GM23248 (cell line): Measurements from ENCODE around the gene SULT1A2. TPM values are rescaled to one million over a fixed set of nuclear protein-coding genes. Genes with fewer than 3 reads are reported as not detected.

Source experiments
- DNase-seq: peaks from one replicate; pipeline ENCODE4 v3.0.0-alpha.2; 2015
- H2AFZ ChIP-seq: fragments of 200-600 bp; sonication (generic); 2 replicates; pipeline ENCODE4 v1.6.1; 2016; ENCODE audit warnings: antibody characterized with exemption
- H3F3A ChIP-seq: fragments of 200-600 bp; sonication (generic); 2 replicates; pipeline ENCODE4 v1.6.1; 2016; ENCODE audit warnings: mild to moderate bottlenecking, antibody characterized with exemption, mixed run types; ENCODE audit not compliant: insufficient read depth
- H3K27ac ChIP-seq: fragments of 200-600 bp; sonication (generic); 2 replicates; pipeline ENCODE4 v1.5.1; 2016; ENCODE audit warnings: mild to moderate bottlenecking
- H3K27me3 ChIP-seq: fragments of 200-600 bp; sonication (generic); replicated peaks from 2 replicates; pipeline ENCODE4 v1.6.1; 2016; ENCODE audit warnings: mild to moderate bottlenecking; ENCODE audit not compliant: insufficient read depth
- H3K36me3 ChIP-seq: fragments of 200-600 bp; sonication (generic); 2 replicates; pipeline ENCODE4 v1.6.1; 2016; ENCODE audit warnings: low read depth, mild to moderate bottlenecking
- H3K4me1 ChIP-seq: fragments of 200-600 bp; sonication (generic); 2 replicates; pipeline ENCODE4 v1.6.1; 2016; ENCODE audit warnings: mild to moderate bottlenecking; ENCODE audit not compliant: insufficient read depth
- H3K4me2 ChIP-seq: fragments of 200-600 bp; sonication (generic); one replicate; pipeline ENCODE4 v1.6.1; 2016; ENCODE audit warnings: mild to moderate bottlenecking; ENCODE audit not compliant: unreplicated experiment
- H3K4me3 ChIP-seq: fragments of 200-600 bp; sonication (generic); 2 replicates; pipeline ENCODE4 v1.5.1; 2016; ENCODE audit warnings: mild to moderate bottlenecking
- H3K79me2 ChIP-seq: fragments of 200-600 bp; sonication (generic); 2 replicates; pipeline ENCODE4 v1.6.1; 2016; ENCODE audit warnings: mild to moderate bottlenecking; ENCODE audit not compliant: insufficient read depth
- H3K9ac ChIP-seq: fragments of 200-600 bp; sonication (generic); 2 replicates; pipeline ENCODE4 v1.6.1; 2016; ENCODE audit warnings: mild to moderate bottlenecking
- H3K9me2 ChIP-seq: fragments of 200-600 bp; sonication (generic); 2 replicates; pipeline ENCODE4 v1.6.1; 2016; ENCODE audit warnings: mixed run types, mild to moderate bottlenecking, moderate library complexity; ENCODE audit not compliant: insufficient read depth
- H3K9me3 ChIP-seq: fragments of 200-600 bp; sonication (generic); one replicate; pipeline ENCODE4 v1.6.1; 2017; ENCODE audit warnings: low read depth
- H4K20me1 ChIP-seq: fragments of 200-600 bp; sonication (generic); 2 replicates; pipeline ENCODE4 v1.6.0; 2016; ENCODE audit not compliant: insufficient read depth
- EZH2 ChIP-seq: fragments of 200-600 bp; sonication (generic); IDR thresholded peaks from 2 replicates; pipeline ENCODE4 v1.6.1; 2018; ENCODE audit warnings: antibody characterized with exemption, mild to moderate bottlenecking; ENCODE audit not compliant: insufficient read depth, poor library complexity, severe bottlenecking
- EZH2phosphoT487 ChIP-seq: fragments of 200-600 bp; sonication (generic); IDR thresholded peaks from 2 replicates; pipeline ENCODE4 v1.6.1; 2018; ENCODE audit warnings: antibody characterized with exemption, moderate library complexity, mild to moderate bottlenecking, low read depth; ENCODE audit not compliant: insufficient read depth
- WGBS, 2 experiments: methylation state at CpG; one replicate each; pipeline ENCODE4 v1.1.6; 2015 to 2017; ENCODE audit warnings: low lambda C conversion rate in 2 of 2, low coverage in 1 of 2; ENCODE audit errors: missing lambda C conversion rate in 2 of 2; 5-methylcytosine and 5-hydroxymethylcytosine counted together
- in situ Hi-C: fragments of 300-500 bp; cut with MboI; formaldehyde crosslinking; loops from 2 replicates; pipeline ENCODE4 v1.15.0; 2020
- polyA plus RNA-seq: library from polyadenylated mRNA; unstranded; fragments of >200 nt; fragmentation: Nextera tagmentation; extraction: Ambion mirVana; gene quantifications from 2 replicates; pipeline ENCODE4 v1.2.1, GENCODE V29; 2016
- total RNA-seq: library from RNA; depleted of rRNA; stranded (reverse); fragments of >200 nt; shearing (Covaris generic); gene quantifications from 2 replicates; pipeline ENCODE4 v1.2.3, GENCODE V29; 2014

SULT1A2 gene
- total and polyA plus RNA-seq, 2 experiments from 2014 or later = not detected

GRCh38 chr16:28607116-28607623 is 10.3 kb upstream of the SULT1A2 start:
- no peak for DNase-seq
- Histone ChIP-seq H3K27ac (no peak overlapping the region), H3K4me1 (no peaks in the 10 kb centered on the region), H3K4me2 (no peak overlapping the region), H3K9me3 (no peaks in the 10 kb centered on the region), H4K20me1 (no peaks in the 10 kb centered on the region), H3K79me2 (no peaks in the 10 kb centered on the region), H3K9me2 (no peaks in the 10 kb centered on the region), H2AFZ (no peak overlapping the region), H3K36me3 (no peaks in the 10 kb centered on the region), H3K27me3 (peaks cover 4% of the 10 kb centered on the region), H3K4me3 (no peak overlapping the region), H3F3A (no peaks in the 10 kb centered on the region), H3K9ac (no peak overlapping the region)
- TF ChIP-seq EZH2 = no peak
- no peak for TF ChIP-seq EZH2phosphoT487
- in situ Hi-C loops = no loop called here
- whole genome bisulfite sequencing, 2 experiments = 87 to 91% methylated on average over 9 of the region's 9 CpGs

GRCh38 chr16:28606291-28607115 is 9.7 kb upstream of the SULT1A2 start:
- Histone ChIP-seq H3F3A (no peaks in the 10 kb centered on the region), H3K4me2 (no peak overlapping the region), H3K4me3 (no peak overlapping the region), H3K9me2 (no peaks in the 10 kb centered on the region), H4K20me1 (no peaks in the 10 kb centered on the region), H3K4me1 (no peaks in the 10 kb centered on the region), H3K27me3 (peaks cover 4% of the 10 kb centered on the region), H3K79me2 (no peaks in the 10 kb centered on the region), H3K9me3 (no peaks in the 10 kb centered on the region), H3K36me3 (no peaks in the 10 kb centered on the region), H2AFZ (no peak overlapping the region), H3K27ac (no peak overlapping the region), H3K9ac (no peak overlapping the region)
- no peak for TF ChIP-seq EZH2
- no peak for TF ChIP-seq EZH2phosphoT487
- WGBS, 2 experiments = 66 to 67% methylated on average over 14 to 16 of the region's 16 CpGs
- no peak for DNase-seq
- in situ Hi-C loops = no loop called here

- no peak for TF ChIP-seq EZH2phosphoT487
- no peak for TF ChIP-seq EZH2
- no peak overlapping the region for H2AFZ ChIP-seq
- no peaks in the 10 kb centered on the region for H3K4me1 ChIP-seq
- no peak overlapping the region for H3K9ac ChIP-seq
- H3K36me3 ChIP-seq = no peaks in the 10 kb centered on the region
- H3K79me2 ChIP-seq = no peaks in the 10 kb centered on the region
- no peak for DNase-seq
- WGBS, 2 experiments = 65 to 70% methylated on average over 8 of the region's 8 CpGs
- no peaks in the 10 kb centered on the region for H3F3A ChIP-seq
- no peak overlapping the region for H3K4me3 ChIP-seq
- peaks cover 4% of the 10 kb centered on the region for H3K27me3 ChIP-seq
- in situ Hi-C loops = no loop called here
- no peaks in the 10 kb centered on the region for H4K20me1 ChIP-seq
- no peak overlapping the region for H3K27ac ChIP-seq
- H3K9me2 ChIP-seq = no peaks in the 10 kb centered on the region
- H3K4me2 ChIP-seq = no peak overlapping the region
- H3K9me3 ChIP-seq = no peaks in the 10 kb centered on the region
Measured at GRCh38 chr16:28604186-28604565, 7.3 kb upstream of the SULT1A2 start.

GRCh38 chr16:28603381-28604185 is 6.7 kb upstream of the SULT1A2 start:
- Histone ChIP-seq H4K20me1 (no peaks in the 10 kb centered on the region), H3K9me3 (no peaks in the 10 kb centered on the region), H3K79me2 (no peaks in the 10 kb centered on the region), H3K4me3 (no peak overlapping the region), H3K27ac (no peak overlapping the region), H3K4me1 (no peaks in the 10 kb centered on the region), H3K9me2 (no peaks in the 10 kb centered on the region), H3K27me3 (peaks cover 4% of the 10 kb centered on the region), H3K9ac (no peak overlapping the region), H2AFZ (no peak overlapping the region), H3K4me2 (no peak overlapping the region), H3F3A (no peaks in the 10 kb centered on the region), H3K36me3 (no peaks in the 10 kb centered on the region)
- 61 to 62% methylated on average over 10 to 11 of the region's 11 CpGs for WGBS, 2 experiments
- TF ChIP-seq EZH2phosphoT487 (no peak), EZH2 (no peak)
- in situ Hi-C loops = no loop called here
- no peak for DNase-seq
